WTC11 (cell line): ENCODE results near the gene ZNF787. TPM values are rescaled to one million over a fixed set of nuclear protein-coding genes. Genes with fewer than 3 reads are reported as not detected.
"Not testable (repeated sequence)": the region's sequence is repeated elsewhere in the genome, so short reads cannot be mapped to it uniquely, and the experiment has no call there.

ENCODE experiments used
- ATAC-seq: fragments of 200-7000 bp; cut with Tn5 transposase; 2 replicates; pipeline ENCODE4 v1.10.0; 2021; ENCODE audit warnings: mild to moderate bottlenecking, moderate library complexity
- CTCF ChIA-PET: fragments of 300-600 bp; sonication (Branson Sonifier 250); formaldehyde crosslinking; loops from one replicate; lab custom pipeline; 2021; ENCODE audit warnings: antibody characterized with exemption; lab: Charles Lee
- POLR2A ChIA-PET: fragments of 350-600 bp; sonication (Branson Sonifier 250); formaldehyde crosslinking; loops from one replicate; lab custom pipeline; 2021; ENCODE audit warnings: antibody characterized with exemption; lab: Charles Lee
- DNase-seq: peaks from one replicate; pipeline ENCODE4 v3.0.0; 2021; ENCODE audit warnings: low spot score
- H3K27ac Mint-ChIP-seq: 2 replicates; pipeline ENCODE4 v1.8.0; 2021; ENCODE audit warnings: mixed read lengths
- H3K27me3 Mint-ChIP-seq: 2 replicates; pipeline ENCODE4 v1.8.0; 2021; ENCODE audit warnings: low read depth, mild to moderate bottlenecking, moderate library complexity, mixed read lengths
- H3K36me3 Mint-ChIP-seq: 2 replicates; pipeline ENCODE4 v1.8.0; 2021; ENCODE audit warnings: mixed read lengths
- H3K4me1 Mint-ChIP-seq: 2 replicates; pipeline ENCODE4 v1.8.0; 2022; ENCODE audit warnings: mixed read lengths
- H3K4me3 Mint-ChIP-seq: 2 replicates; pipeline ENCODE4 v1.8.0; 2021; ENCODE audit warnings: mild to moderate bottlenecking, moderate library complexity, mixed read lengths
- H3K9me3 Mint-ChIP-seq: 2 replicates; pipeline ENCODE4 v1.8.0; 2021; ENCODE audit warnings: mixed read lengths
- CREM ChIP-seq: sonication (generic); formaldehyde crosslinking; IDR thresholded peaks from 2 replicates; pipeline ENCODE4 v1.8.1; 2022; ENCODE audit warnings: mild to moderate bottlenecking, missing genetic modification reagents, moderate library complexity
- ESRRA ChIP-seq: sonication (generic); formaldehyde crosslinking; IDR thresholded peaks from 2 replicates; pipeline ENCODE4 v1.8.1; 2022; ENCODE audit warnings: mild to moderate bottlenecking, missing genetic modification reagents, borderline replicate concordance
- GTF2I ChIP-seq: fragments of 250-450 bp; sonication (Bioruptor Pico); conservative IDR thresholded peaks from 2 replicates; pipeline ENCODE4 v1.4.0; 2021; ENCODE audit warnings: mild to moderate bottlenecking
- MXD4 ChIP-seq: fragments of 250-450 bp; sonication (Bioruptor Pico); IDR thresholded peaks from 2 replicates; pipeline ENCODE4 v1.8.0; 2021; ENCODE audit warnings: mild to moderate bottlenecking, moderate library complexity, borderline replicate concordance
- OVOL2 ChIP-seq: fragments of 250-450 bp; sonication (Bioruptor Pico); IDR thresholded peaks from 2 replicates; pipeline ENCODE4 v1.9.0; 2021; ENCODE audit warnings: mild to moderate bottlenecking, borderline replicate concordance
- SMAD4 ChIP-seq: sonication (generic); formaldehyde crosslinking; IDR thresholded peaks from 2 replicates; pipeline ENCODE4 v1.8.0; 2022; ENCODE audit warnings: mild to moderate bottlenecking, missing genetic modification reagents
- TP53 ChIP-seq: sonication (generic); formaldehyde crosslinking; IDR thresholded peaks from 2 replicates; pipeline ENCODE4 v1.8.1; 2023; ENCODE audit warnings: mild to moderate bottlenecking, missing genetic modification reagents
- total RNA-seq: library from RNA; stranded (reverse); gene quantifications from 3 replicates; pipeline ENCODE4 v1.2.3, GENCODE V29; 2021
- TF ChIP-seq, protein P1 (sequence below): sonication (generic); formaldehyde crosslinking; IDR thresholded peaks from 2 replicates; pipeline ENCODE4 v1.8.1; 2022; ENCODE audit warnings: mild to moderate bottlenecking, moderate library complexity, missing genetic modification reagents
- TF ChIP-seq, protein P2 (sequence below): sonication (generic); formaldehyde crosslinking; IDR thresholded peaks from 2 replicates; pipeline ENCODE4 v1.8.0; 2022; ENCODE audit warnings: mild to moderate bottlenecking, missing genetic modification reagents
- TF ChIP-seq, protein P3 (sequence below): fragments of 200-600 bp; IDR thresholded peaks from 2 replicates; pipeline ENCODE4 v1.8.0; 2022; ENCODE audit warnings: antibody characterized with exemption
- TF ChIP-seq, protein P4 (sequence below): sonication (generic); formaldehyde crosslinking; IDR thresholded peaks from 2 replicates; pipeline ENCODE4 v1.8.0; 2022; ENCODE audit warnings: missing genetic modification reagents
- TF ChIP-seq, protein P5 (sequence below): sonication (generic); formaldehyde crosslinking; IDR thresholded peaks from 2 replicates; pipeline ENCODE4 v1.8.0; 2023; ENCODE audit warnings: mild to moderate bottlenecking, missing genetic modification reagents
- TF ChIP-seq, protein P6 (sequence below): sonication (generic); formaldehyde crosslinking; IDR thresholded peaks from 2 replicates; pipeline ENCODE4 v1.8.1; 2022; ENCODE audit warnings: low read depth, mild to moderate bottlenecking, moderate library complexity, missing genetic modification reagents, borderline replicate concordance

ZNF787 gene
- total RNA-seq, 1 experiment from 2014 or later: 62.9 TPM

DNA sequence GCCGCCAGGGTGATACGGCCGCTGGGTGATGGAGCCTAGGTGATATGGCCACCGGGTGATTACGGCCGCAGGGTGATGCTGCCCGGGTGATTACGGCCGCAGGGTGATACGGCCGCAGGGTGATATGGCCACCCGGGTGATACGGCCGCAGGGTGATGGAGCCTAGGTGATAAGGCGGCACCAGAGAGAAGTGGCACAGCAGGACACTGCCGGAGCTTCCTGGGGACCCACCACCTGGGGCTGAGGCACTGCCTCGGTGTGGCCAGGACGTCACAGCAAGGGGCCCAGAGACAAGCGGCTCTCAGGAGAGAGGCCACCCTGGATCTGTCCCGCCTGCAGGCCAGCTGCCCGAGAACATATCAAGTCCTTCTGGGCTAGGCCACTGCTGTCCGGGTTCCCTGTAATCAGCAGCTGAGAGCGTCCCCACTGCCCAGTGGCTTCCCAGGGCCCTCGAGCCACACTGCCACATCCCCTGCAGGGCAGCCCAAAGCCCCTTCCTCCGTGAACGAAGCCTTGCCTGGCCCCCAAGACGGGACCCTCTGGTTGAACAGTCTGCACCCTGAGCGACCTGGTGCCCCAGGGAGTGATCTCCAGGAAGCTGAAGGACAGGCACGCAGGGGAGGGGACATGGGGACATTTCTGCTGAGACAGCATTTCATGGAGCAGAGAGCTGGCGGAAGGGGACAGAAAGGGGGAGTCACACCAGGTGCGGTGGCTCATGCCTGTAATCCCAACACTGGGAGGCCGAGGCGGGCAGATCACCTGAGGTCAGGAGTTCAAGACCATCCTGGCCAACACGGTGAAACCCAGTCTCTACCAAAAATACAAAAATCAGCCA, 22.1 kb downstream of the ZNF787 start:
- H3K4me1 Mint-ChIP-seq: no peaks in the 10 kb centered on the region
- DNase-seq (no peak), ATAC-seq (no peak)
- no peaks in the 10 kb centered on the region for H3K27me3 Mint-ChIP-seq
- no peak overlapping the region for H3K4me3 Mint-ChIP-seq
- CTCF ChIA-PET: interaction anchor here (1.2 kb wide), 1 partner anchor 33 kb away, joined by 3 read pairs; no protein-coding TSS in a partner anchor
- no peaks in the 10 kb centered on the region for H3K9me3 Mint-ChIP-seq
- no peak overlapping the region for H3K27ac Mint-ChIP-seq
- H3K36me3 Mint-ChIP-seq: peaks cover 32% of the 10 kb centered on the region
- POLR2A ChIA-PET: no interaction called here
- TF ChIP-seq, protein P1, sequence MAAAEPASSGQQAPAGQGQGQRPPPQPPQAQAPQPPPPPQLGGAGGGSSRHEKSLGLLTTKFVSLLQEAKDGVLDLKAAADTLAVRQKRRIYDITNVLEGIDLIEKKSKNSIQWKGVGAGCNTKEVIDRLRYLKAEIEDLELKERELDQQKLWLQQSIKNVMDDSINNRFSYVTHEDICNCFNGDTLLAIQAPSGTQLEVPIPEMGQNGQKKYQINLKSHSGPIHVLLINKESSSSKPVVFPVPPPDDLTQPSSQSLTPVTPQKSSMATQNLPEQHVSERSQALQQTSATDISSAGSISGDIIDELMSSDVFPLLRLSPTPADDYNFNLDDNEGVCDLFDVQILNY: no peak
- TF ChIP-seq GTF2I (CRISPR knock-in tag): no peak
- TF ChIP-seq, protein P2, sequence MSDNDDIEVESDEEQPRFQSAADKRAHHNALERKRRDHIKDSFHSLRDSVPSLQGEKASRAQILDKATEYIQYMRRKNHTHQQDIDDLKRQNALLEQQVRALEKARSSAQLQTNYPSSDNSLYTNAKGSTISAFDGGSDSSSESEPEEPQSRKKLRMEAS (CRISPR knock-in tag): no peak
- TF ChIP-seq, all 79 proteins: peak for 0

DNA sequence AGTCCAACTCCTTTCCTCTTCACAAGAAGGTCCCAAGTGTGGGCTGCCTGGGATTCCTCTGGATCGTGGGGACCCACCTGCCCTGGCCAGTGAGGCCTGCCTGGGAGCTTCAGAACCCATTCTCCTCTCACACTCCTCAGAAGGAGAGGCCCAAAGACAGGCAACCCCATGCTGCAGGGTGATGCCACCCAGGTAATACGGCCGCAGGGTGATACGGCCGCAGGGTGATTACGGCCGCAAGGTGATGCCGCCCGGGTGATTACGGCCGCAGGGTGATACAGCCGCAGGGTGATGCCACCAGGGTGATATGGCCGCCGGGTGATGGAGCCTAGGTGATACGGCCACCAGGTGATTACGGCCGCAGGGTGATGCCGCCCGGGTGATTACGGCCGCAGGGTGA, 22.9 kb downstream of the ZNF787 start:
- H3K27ac Mint-ChIP-seq, H3K27me3 Mint-ChIP-seq, H3K4me1 Mint-ChIP-seq, DNase-seq, H3K4me3 Mint-ChIP-seq, ATAC-seq, POLR2A ChIA-PET, H3K9me3 Mint-ChIP-seq: not testable (repeated sequence)
- CTCF ChIA-PET: interaction anchor here (0.6 kb wide), 1 partner anchor 80 kb away, joined by 3 read pairs; no protein-coding TSS in a partner anchor
- peaks cover 39% of the 10 kb centered on the region for H3K36me3 Mint-ChIP-seq

DNA sequence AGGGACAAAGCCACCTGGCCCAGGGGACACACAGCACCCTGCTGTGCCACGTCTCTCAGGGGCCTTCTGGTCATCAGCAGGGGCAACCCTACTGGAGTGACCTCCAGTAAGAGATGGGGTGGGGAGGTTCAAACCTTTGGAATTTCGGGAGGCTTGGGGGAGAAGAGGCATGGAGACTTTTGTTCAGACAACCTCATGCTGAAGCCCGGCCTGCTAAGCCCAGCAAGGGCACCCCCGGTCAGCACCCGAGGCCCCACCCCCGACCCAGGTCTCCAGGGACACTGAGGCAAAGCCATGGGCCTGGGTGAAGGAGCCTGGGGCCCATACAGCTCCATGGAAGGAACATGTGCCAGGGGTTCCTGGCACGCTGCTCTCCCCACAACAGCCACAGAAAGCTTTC, 23.3 kb downstream of the ZNF787 start:
- POLR2A ChIA-PET: no interaction called here
- Mint-ChIP-seq H3K27ac (no peak overlapping the region), H3K4me3 (no peak overlapping the region), H3K27me3 (no peaks in the 10 kb centered on the region), H3K9me3 (peaks cover 3% of the 10 kb centered on the region; the same call in 1 of the 2 replicates), H3K4me1 (peaks cover 3% of the 10 kb centered on the region; the same call in 1 of the 2 replicates), H3K36me3 (peaks cover 44% of the 10 kb centered on the region)
- DNase-seq (no peak), ATAC-seq (no peak)
- TF ChIP-seq TP53 (CRISPR knock-in tag) (no peak), SMAD4 (CRISPR knock-in tag) (no peak), MXD4 (no peak), ESRRA (CRISPR knock-in tag) (no peak), CREM (CRISPR knock-in tag) (no peak), OVOL2 (CRISPR knock-in tag) (no peak)
- TF ChIP-seq, protein P3, sequence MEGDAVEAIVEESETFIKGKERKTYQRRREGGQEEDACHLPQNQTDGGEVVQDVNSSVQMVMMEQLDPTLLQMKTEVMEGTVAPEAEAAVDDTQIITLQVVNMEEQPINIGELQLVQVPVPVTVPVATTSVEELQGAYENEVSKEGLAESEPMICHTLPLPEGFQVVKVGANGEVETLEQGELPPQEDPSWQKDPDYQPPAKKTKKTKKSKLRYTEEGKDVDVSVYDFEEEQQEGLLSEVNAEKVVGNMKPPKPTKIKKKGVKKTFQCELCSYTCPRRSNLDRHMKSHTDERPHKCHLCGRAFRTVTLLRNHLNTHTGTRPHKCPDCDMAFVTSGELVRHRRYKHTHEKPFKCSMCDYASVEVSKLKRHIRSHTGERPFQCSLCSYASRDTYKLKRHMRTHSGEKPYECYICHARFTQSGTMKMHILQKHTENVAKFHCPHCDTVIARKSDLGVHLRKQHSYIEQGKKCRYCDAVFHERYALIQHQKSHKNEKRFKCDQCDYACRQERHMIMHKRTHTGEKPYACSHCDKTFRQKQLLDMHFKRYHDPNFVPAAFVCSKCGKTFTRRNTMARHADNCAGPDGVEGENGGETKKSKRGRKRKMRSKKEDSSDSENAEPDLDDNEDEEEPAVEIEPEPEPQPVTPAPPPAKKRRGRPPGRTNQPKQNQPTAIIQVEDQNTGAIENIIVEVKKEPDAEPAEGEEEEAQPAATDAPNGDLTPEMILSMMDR: no peak
- TF ChIP-seq, protein P4, sequence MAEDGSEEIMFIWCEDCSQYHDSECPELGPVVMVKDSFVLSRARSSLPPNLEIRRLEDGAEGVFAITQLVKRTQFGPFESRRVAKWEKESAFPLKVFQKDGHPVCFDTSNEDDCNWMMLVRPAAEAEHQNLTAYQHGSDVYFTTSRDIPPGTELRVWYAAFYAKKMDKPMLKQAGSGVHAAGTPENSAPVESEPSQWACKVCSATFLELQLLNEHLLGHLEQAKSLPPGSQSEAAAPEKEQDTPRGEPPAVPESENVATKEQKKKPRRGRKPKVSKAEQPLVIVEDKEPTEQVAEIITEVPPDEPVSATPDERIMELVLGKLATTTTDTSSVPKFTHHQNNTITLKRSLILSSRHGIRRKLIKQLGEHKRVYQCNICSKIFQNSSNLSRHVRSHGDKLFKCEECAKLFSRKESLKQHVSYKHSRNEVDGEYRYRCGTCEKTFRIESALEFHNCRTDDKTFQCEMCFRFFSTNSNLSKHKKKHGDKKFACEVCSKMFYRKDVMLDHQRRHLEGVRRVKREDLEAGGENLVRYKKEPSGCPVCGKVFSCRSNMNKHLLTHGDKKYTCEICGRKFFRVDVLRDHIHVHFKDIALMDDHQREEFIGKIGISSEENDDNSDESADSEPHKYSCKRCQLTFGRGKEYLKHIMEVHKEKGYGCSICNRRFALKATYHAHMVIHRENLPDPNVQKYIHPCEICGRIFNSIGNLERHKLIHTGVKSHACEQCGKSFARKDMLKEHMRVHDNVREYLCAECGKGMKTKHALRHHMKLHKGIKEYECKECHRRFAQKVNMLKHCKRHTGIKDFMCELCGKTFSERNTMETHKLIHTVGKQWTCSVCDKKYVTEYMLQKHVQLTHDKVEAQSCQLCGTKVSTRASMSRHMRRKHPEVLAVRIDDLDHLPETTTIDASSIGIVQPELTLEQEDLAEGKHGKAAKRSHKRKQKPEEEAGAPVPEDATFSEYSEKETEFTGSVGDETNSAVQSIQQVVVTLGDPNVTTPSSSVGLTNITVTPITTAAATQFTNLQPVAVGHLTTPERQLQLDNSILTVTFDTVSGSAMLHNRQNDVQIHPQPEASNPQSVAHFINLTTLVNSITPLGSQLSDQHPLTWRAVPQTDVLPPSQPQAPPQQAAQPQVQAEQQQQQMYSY (CRISPR knock-in tag): no peak
- TF ChIP-seq, protein P5, sequence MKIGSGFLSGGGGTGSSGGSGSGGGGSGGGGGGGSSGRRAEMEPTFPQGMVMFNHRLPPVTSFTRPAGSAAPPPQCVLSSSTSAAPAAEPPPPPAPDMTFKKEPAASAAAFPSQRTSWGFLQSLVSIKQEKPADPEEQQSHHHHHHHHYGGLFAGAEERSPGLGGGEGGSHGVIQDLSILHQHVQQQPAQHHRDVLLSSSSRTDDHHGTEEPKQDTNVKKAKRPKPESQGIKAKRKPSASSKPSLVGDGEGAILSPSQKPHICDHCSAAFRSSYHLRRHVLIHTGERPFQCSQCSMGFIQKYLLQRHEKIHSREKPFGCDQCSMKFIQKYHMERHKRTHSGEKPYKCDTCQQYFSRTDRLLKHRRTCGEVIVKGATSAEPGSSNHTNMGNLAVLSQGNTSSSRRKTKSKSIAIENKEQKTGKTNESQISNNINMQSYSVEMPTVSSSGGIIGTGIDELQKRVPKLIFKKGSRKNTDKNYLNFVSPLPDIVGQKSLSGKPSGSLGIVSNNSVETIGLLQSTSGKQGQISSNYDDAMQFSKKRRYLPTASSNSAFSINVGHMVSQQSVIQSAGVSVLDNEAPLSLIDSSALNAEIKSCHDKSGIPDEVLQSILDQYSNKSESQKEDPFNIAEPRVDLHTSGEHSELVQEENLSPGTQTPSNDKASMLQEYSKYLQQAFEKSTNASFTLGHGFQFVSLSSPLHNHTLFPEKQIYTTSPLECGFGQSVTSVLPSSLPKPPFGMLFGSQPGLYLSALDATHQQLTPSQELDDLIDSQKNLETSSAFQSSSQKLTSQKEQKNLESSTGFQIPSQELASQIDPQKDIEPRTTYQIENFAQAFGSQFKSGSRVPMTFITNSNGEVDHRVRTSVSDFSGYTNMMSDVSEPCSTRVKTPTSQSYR (CRISPR knock-in tag): no peak
- TF ChIP-seq, protein P6, sequence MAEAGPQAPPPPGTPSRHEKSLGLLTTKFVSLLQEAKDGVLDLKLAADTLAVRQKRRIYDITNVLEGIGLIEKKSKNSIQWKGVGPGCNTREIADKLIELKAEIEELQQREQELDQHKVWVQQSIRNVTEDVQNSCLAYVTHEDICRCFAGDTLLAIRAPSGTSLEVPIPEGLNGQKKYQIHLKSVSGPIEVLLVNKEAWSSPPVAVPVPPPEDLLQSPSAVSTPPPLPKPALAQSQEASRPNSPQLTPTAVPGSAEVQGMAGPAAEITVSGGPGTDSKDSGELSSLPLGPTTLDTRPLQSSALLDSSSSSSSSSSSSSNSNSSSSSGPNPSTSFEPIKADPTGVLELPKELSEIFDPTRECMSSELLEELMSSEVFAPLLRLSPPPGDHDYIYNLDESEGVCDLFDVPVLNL: no peak
- CTCF ChIA-PET: interaction anchor here (0.6 kb wide), 1 partner anchor 81 kb away, joined by 3 read pairs; no protein-coding TSS in a partner anchor
